Cerebellar cortex (tissue), 1 donor: ENCODE data around the gene L2HGDH.
A peak's percentile ranks its signal among the peaks of the same experiment; 100 is the strongest.

ENCODE experiments used
- DNase-seq: peaks from one replicate; pipeline ENCODE4 v3.0.0-alpha.2; 2015; ENCODE audit warnings: low spot score

The L2HGDH gene

DNA sequence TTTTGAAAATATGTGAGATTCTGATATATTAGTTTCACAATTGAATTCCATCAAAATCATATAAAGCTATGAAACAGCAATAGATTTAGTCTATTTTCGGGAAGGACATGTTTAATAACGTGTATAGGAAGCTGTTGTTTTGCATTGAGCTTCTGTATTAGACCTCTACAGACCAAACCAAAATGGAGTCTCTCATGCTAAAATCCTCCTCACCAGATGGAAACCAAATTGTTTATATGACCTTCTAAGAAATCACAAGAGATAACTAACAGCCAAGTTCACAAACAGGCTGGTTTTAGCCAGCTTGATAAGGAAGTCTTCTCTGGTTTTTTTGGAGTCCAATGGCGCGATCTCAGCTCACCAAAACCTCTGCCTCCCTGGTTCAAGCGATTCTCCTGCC is 23.9 kb downstream of the L2HGDH start:
- no peak for DNase-seq

DNA sequence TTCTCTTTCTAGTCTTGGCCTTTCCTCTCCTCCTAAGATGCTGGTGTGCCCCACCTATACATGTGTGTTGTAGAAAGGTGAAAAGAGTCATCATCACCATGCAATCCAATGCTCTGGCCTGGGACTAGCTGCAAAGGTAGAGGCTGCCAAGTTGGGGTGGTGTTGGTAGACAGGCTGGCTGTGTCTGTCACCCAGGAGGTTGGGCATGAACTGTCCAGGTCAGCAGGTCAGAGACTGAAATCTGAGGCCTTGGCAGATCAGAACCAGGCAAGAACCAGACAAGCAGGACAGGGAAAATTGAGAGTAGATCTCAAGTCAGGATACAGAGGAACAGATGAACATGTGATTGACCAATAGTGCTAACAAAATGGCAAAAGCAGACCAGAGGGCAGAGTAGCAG is 26.2 kb downstream of the L2HGDH start:
- DNase-seq, result no peak

DNA sequence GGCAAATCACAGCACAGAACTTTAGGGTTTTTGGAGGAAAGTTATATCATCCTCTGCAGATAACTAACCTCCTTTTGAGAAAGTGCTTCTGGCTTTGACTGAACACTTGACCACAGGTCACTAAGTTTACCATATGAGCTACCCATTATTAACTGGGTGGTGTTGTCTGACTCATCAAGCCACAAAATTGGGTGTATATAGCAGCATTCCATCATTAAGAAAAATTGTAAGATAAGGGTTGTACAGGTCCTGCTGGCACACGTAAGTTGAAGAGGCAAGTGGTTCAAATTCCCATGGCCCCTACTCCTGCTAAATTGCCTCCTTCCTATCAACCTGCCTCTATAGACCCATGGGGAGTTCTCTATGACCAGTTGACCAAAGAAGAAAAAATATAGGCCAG is 39.5 kb downstream of the L2HGDH start:
- no peak for DNase-seq

DNA sequence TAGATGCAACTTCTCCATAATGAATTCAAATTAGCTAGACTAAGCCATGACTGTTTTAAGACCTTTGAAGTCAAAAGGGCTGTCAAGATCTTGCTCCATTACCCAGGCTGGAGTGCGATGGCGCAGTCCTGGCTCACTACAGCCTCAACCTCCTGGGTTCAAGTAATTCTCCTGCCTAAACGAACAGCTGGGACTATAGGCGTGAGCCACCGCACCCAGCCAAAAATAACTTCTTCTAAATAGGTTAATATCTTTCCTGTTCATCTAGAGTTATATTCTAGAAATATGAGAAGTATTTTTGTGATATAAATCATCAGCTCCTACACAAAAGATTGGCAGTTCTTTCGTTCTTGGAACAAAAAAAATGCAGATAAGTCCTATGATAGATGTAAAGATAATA is 41.1 kb downstream of the L2HGDH start:
- DNase-seq, result no peak

DNA sequence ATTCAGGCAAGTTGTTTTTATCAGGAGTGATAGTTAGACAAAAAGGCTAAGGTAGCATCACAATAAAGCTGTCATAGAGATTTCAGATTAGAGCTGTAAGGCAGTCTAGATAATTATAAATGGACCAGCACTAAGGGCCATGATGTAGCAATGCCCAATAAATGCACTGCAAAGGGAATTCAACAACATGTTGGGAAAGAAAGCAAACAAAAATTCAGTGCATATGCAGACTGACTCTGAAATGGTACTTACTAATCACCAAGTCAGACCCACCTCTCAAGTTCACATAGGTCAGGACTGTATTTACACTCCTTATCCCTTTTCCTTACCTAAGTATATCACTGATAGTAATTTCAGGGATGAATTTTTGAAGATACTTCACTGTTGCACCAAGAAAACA is 47.0 kb downstream of the L2HGDH start:
- DNase-seq, result no peak

DNA sequence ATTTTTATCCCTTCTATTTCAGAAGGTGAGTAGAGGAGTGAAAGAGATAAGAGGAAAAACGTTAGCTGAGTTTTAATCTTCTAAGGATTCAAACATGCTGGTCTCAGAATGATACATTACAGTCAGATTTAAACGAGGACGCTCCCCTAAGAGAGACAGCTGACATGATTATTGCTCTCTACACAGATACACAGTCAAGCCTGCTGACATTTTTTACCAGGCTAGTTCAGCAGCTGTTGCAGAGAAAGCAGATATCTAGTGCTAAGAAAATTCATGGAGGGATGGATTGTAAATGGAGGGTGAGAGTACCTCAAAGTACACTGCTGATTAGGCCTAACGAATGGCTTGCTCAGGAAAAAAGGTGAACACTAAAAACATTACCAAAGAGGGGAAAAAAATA is 48.7 kb downstream of the L2HGDH start:
- no peak for DNase-seq

DNA sequence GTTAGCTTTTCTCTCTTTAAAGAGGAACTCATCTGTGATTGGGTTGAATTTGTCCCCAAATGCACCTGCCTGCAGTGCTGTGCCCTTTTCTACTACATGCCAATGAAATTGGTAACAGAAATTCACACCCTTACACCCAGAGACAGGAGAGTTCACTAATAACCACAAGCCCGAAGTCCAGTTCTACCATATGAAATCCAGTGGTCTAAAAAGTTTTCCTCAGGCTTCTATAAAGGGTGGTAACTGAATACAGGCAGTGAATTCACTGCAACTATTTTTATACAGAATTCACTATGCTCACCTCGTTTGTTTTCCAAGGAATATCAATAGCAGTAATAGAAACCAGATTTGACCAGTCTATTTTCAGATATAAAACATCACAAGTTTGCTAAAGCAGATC is 49.2 kb downstream of the L2HGDH start:
- no peak for DNase-seq

DNA sequence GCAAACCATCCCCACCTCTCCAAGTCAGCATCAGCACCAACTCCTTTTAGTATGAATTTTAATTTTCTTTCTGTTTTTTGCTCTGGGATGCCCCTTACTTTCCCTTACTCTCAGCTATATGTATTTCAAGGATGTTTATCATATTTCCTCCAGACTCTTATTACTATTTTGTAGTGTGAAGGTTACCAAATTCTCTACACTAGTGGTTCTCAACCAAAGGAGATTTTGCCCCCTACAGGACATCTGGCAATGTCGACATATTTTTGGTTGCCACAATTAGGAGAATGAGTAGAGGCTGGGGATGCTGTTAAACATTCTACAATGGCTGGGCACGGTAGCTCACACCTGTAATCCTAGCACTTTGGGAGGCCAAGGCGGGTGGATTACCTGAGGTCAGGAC is 51.5 kb downstream of the L2HGDH start:
- peak; percentile 43 for DNase-seq

DNA sequence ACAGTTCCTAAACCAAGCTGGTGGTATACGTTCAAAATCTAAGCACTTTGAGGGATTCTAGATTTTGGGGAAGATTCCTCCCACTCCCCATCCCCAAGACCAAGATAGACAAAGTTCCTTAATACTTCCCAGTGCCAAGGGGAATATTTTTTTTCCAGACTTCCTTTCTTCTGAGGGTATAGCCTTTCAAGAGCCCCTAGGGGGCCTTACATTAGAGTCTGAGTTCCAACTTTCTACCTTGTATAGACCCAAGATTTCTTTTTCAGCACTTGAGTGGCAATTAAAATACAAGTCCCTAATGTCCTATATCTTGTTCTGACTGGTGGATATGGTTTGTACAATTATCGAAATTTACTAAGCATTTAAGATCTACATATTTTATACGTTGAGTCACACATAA is 52.0 kb downstream of the L2HGDH start:
- no peak for DNase-seq

DNA sequence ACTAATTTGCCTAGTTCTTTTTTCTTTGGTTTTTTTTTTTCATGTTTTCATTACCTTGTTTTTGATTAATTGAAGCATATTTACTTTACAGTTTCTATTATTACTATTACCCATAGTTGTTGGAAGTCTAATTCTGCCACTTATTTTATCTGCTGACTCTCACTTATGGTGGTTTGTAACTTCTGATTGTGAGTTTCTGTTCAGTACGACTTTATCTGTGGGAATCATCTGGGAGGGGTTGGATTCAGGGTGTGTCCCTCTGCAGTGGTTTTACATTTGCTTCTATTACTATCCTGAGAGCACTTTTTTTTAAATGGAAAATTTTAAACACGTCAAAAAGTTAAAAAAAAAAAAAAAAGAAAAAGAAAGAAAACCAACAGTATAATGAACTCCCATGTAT is 54.3 kb downstream of the L2HGDH start:
- DNase-seq, result no peak

DNA sequence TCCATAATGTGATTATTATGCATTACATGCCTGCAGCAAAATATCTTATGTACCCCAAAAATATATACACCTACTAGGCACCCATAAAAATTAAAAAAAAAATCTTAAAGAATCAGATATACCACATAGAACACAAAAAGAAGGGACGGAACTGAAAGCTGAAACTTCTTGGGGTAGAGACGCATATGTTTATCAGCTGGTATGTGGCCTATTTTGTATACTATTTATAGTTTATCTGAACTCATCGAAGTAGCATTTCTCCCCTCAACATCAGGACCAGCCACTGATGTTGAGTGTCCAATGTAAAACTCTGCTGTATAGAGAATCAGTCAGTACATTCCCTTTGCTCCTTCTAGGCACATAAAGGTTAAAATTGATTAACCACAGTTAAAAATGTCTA is 57.8 kb downstream of the L2HGDH start:
- no peak for DNase-seq

DNA sequence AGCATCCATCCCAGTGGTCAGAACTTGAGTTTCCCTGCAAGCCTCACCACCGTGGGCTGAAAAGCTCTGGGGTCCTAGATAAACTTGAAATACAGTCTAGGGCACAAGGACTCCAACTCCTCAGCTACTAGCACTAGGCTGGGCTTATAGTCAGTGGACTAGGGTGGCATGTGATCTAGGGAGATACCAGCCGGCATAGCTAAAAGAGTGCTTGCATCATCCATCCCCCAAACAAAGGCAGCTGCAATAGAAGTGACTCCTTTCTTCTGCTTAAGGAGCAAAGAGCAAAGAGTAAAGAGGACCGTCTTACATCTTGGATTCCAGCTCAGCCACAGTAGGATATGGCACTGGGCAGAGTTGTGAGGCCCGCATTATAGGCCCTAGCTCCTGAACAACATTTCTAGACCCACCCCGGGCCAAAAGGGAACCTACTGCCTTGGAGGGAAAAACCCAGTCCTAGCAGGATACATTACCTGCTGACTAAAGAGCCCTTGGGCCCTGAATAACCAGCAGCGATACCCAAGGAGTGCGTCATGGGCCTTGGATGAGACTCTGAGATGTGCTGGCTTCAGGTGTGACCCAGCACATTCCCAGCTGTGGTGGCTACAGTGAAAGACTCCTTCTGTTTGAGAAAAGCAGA is 62.8 kb downstream of the L2HGDH start:
- no peak for DNase-seq

DNA sequence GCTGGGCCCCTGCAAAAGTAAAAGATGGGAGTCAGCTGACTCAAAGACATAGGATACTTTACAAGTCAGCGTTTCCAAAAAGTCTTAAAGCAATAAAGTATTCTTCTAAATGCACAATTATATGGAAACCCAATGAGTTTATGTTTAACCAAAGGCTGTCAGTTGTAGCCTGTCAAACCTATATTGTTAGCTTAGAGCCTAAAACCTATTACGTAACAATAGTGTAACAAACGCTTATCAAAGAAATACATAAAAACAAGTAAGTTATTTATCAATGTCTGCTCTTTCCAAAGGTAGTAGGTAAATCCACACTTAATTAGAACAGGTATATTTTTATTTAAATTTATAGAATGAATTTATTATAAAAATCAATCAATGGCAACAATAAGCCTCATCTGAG is 64.8 kb downstream of the L2HGDH start:
- no peak for DNase-seq

DNA sequence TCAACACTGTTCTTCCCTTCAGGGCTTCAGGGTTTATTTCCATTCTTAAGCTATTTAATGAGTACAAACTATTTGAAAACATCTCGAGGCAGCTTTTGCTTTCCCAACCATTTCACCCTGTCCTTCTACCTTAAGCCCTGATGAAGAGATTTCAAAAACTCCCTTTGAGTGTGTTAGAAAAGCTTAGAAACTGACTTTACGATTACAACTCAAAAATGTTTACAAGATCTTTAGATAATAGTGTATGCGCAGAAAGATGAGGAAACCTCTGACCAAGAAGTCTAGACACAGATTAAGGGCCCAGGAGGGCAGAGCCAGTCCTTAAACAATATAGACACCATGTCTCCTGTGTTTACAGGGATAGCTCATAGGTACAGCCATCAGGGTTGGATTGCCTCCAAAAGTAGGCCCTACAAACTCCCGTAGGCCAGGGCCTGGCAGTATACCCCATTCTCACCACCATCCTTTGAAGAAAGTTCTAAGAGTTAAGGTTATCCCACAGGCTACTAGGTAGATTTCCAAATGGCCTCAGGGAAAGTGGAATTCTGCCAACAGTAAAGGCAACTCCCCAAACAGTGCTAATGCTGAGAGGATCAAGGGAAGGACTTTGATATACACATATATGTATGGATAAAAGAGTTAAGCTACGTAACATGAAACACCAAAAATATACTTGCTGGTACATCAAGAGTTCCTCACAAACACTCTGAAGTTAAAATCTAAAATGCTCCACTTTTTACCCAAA is 69.3 kb downstream of the L2HGDH start:
- no peak for DNase-seq

DNA sequence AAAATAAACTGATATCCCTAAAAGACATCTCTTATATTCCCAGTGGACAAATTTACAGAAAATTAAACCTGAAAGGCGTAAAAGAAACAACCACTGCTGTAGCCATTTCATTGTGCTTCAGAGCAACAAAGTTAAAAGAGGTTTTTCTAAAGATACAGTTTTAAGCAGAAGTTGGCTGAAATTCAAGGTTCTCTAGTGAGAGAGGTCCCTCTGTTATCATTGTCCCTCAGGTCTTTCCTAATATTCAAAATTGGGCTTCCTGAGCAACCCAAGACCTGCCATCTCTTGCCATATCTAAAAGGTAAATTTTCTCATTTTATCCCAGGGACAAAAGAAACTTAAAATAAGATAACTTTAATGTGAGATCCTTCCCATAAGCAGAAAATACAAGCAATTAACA is 69.9 kb downstream of the L2HGDH start:
- DNase-seq, result no peak

DNA sequence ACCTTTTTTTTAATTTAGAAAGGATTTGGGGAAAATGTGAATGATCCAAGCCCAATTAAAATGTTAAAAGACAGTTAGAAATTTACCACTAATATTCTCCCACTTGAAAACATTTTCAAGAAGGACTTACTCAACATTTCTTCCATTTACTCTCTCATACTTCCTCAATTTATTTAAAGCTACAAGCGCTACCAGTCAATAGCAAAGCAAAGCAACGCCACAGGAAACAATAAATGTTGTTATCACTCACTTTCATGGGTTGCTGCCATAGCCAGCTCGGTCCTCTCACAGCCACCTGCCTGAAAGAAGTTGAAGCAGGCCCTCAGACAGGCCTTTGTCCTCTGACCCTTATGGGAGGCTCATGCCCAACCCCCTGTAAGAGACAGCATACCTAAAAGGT is 74.6 kb downstream of the L2HGDH start:
- DNase-seq, result no peak

DNA sequence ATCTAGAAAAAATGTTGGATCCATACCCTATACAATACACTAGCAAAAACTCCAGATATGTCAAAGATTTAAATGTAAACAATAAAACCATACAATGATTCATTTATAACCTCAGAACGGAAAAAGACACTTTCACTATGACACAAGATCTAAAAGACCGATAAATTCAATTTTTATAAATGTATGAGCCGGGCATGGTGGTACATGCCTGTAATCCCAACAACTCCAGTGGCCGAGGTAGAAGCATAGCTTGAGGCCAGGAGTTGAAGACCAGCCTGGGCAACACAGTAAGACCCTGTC is 78.1 kb downstream of the L2HGDH start:
- no peak for DNase-seq

DNA sequence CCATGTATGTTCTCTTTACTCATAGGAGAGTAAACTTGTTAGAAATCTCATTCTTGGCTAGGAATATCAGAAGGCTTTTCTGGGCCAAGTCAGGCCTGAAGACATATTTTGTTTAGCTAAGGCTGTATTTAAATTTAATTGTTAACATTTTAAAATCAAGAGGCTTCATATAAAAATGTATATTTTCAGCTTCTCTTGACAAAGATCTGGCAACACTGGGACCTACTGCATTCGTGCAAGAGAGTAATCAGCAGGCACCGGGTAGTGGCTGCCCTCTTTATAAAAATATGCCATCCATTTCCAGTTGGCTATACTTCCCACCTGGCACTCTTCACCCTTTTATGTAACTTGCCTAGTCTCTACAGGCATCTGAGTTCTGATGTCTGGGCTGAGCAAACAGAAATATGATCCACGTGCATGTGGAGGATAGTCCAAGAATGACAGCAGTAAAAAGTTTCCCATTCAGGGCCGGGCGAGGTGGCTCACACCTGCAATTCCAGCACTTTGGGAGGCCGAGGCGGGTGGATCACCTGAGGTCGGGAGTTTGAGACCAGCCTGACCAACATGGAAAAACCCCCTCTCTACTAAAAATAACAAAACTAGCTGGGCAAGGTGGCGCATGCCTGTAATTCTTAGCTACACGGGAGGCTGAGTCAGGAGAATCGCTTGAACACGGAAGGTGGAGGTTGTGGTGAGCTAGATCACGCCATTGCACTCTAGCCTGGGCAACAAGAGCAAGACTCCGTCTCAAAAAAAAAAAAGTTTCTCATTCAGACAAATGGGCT is 78.7 kb downstream of the L2HGDH start:
- DNase-seq, result peak; percentile 31

DNA sequence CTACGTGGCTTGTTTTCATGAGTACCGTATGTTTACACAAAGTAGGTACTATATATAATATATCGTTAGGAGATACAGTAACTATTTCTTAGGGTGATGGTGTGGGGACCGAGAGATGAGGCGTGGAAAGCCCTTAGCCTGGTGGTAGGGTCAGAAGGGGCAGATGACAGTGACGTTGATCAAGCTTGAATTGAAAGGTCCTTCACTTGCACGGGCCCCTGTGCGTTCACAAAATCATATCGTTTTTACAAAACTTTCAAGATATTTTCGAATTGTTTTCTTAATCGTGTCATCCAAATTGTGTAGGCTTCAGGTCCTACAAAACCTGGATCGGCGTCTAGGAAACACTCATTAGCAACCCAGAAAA is 79.8 kb downstream of the L2HGDH start:
- peak; percentile 28 for DNase-seq

DNA sequence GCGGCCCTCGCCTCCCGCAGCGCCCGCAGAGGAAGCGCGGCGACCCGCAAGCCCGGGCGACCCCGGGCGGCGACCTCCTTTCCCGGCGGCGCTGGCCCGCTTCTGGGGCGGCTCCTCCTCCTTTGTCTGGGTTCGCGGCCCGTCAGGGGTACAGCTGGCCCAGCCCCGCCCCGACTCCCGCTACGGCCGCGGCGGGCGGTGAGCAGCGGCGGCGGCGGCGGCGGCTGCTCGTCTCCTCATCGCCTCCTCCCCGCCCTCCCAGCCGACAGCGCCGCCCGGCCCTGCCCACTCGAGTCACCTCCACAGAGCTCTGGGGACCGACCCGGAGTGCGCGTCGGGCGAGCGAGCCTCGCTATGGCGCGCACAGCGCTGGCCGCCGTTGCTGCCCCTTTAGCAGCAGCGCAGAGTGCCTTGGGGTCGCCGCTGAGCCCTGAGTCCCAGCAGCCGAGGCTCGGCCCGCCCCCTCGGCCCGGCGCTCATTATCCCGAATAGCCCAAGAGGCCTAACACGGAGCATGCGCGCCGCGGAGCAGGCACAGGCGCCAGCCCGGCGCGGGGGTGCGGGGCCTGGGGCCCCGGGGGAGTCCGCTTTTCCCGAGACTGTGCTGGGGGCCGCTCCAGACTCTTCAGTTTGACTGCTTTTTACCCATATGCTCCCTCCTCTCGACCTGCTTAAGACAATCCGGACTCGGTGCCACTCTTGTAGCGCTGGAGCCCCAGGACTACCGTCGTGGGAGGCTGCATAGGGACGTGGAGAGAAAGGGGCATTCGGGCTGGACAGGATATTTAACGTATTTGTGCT is 80.4 kb downstream of the L2HGDH start, which contains the start of gene SOS2:
SOS2 (minus strand) TSS at position 104 of the 801 bp plus-strand sequence. CDS start 295 bp downstream, outside the sequence.
- DNase-seq, result peak; percentile 84

DNA sequence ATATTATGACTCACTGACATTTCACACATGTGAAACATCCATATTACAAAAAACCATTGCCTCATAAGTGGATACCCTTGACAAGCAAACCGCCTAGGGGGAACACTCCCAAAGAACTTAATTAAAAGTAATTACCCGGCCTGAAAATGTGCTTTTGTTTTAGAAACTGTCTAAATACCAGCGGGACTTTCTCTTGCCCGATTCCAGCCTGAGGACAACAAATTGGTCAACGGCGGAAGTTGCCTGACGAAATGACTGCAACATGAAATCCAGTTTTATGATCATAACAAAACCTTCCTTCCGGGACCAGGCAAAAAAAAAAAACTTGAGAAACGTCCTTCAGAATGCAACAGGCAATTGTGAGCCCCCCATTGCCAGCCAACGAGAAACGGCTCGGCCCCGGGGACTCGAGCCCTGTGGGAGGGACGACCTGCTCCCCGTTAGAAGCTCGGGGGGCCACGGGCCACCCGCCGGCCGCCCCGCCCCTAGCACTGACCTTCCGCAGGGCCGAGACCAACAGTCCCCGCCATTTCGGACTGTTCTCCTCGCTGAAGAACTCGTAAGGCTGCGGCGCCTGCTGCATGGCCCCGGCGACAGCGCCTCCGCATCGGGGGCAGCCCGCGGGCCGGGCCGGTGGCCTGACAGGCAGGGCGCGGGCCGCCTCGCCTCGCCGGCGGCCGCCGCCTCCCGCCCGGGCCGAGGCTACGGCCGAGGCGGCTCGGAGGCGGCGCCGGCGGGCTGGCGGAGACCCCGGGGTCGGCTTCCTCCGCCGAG is 81.1 kb downstream of the L2HGDH start:
- DNase-seq, result peak; percentile 48

DNA sequence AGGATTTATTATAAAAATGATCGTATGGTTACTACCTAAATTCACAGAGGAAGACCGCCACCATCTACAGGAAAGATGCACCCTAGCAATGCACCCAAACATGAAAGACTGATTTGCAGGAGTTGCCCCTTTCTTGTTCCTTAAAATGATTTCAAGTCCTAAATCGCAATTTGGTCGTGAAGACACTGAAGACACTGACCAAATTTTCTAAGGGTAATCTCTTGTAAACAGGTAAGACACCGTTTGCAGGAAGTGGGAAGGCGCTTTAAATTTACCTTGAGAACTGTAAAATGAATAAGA is 81.7 kb downstream of the L2HGDH start:
- peak; percentile 40 for DNase-seq
